Gastrocnemius medialis (tissue), 4 donors: Measurements from ENCODE around the gene NTN1. TPM values are rescaled to one million over a fixed set of nuclear protein-coding genes. Genes with fewer than 3 reads are reported as not detected.
"Not testable (repeated sequence)": the region's sequence is repeated elsewhere in the genome, so short reads cannot be mapped to it uniquely, and the experiment has no call there.

Experiments
- ATAC-seq, 2 donors: fragments of 150-250 bp; one replicate each; pipeline ENCODE4 v1.9.1; 2016
- DNase-seq, 2 donors: peaks; one replicate each; pipeline ENCODE4 v3.0.0-alpha.2; 2019
- H3K27ac ChIP-seq, 4 donors: fragments of 200-600 bp; sonication (generic); 1 replicate in 1 of 4; 2 replicates in 3 of 4; pipeline ENCODE4 v1.5.1; 2016 to 2018; ENCODE audit warnings: mild to moderate bottlenecking in 2 of 4, moderate library complexity in 1 of 4
- H3K27me3 ChIP-seq, 3 donors: fragments of 200-600 bp; sonication (generic) in 2 of 3; 1 replicate in 1 of 3; 2 replicates in 2 of 3; pipeline versions ENCODE4 v1.5.1 to v1.6.0; 2016 to 2019; ENCODE audit warnings: mild to moderate bottlenecking in 1 of 3, moderate library complexity in 1 of 3
- H3K36me3 ChIP-seq, 2 donors: fragments of 200-600 bp; sonication (generic) in 1 of 2; one replicate each; pipeline ENCODE4 v1.5.1; 2017 to 2018
- H3K4me1 ChIP-seq, 2 donors: fragments of 200-600 bp; sonication (generic) in 1 of 2; one replicate each; pipeline ENCODE4 v1.5.1; 2016 to 2017; ENCODE audit warnings: mild to moderate bottlenecking in 2 of 2
- H3K4me3 ChIP-seq, 4 donors: fragments of 200-600 bp; sonication (generic) in 3 of 4; 1 replicate in 1 of 4; 2 replicates in 3 of 4; pipeline ENCODE4 v1.5.1; 2016 to 2019; ENCODE audit warnings: mild to moderate bottlenecking in 2 of 4
- H3K9me3 ChIP-seq, 3 donors: fragments of 200-600 bp; sonication (generic) in 2 of 3; 1 replicate in 1 of 3; 2 replicates in 2 of 3; pipeline ENCODE4 v1.5.1; 2016 to 2019
- POLR2A ChIP-seq, 2 donors: fragments of 450-650 bp; IDR thresholded peaks; one replicate each; pipeline ENCODE4 v1.6.1; 2017; ENCODE audit warnings: antibody characterized with exemption in 2 of 2, mild to moderate bottlenecking in 2 of 2, moderate library complexity in 2 of 2
- in situ Hi-C, 4 donors: fragments of 200-750 bp; cut with MboI; loops; one replicate each; pipeline versions ENCODE4 v1.15.0 to v1.8.0; 2017; ENCODE audit warnings: low sequenced_read_pairs in 4 of 4
- intact Hi-C: fragments of 100-400 bp; cut with DNase I; formaldehyde crosslinking; loops from one replicate; pipeline ENCODE4 v1.15.1; 2023; ENCODE audit warnings: low total_unique reads
- total RNA-seq, 4 donors: library from RNA; depleted of rRNA; stranded (reverse); fragments of >200 nt; gene quantifications; one replicate each; pipeline versions ENCODE4 v1.1.0 to v1.2.3, GENCODE V29; 2016
- TF ChIP-seq, protein P1 (sequence below), 5 experiments: fragments of 450-650 bp in 3 of 5; fragments of 200-600 bp in 2 of 5; sonication (generic) in 2 of 5; IDR thresholded peaks in 4 of 5; conservative IDR thresholded peaks in 1 of 5; 1 replicate in 4 of 5; 2 replicates in 1 of 5; pipeline ENCODE4 v1.5.1; 2016 to 2019; ENCODE audit warnings: antibody characterized with exemption in 5 of 5, mild to moderate bottlenecking in 3 of 5, moderate library complexity in 3 of 5

NTN1 gene
- total RNA-seq, 4 donors from 2014 or later, result 0.76 to 4.1 (median 1.2) TPM

DNA sequence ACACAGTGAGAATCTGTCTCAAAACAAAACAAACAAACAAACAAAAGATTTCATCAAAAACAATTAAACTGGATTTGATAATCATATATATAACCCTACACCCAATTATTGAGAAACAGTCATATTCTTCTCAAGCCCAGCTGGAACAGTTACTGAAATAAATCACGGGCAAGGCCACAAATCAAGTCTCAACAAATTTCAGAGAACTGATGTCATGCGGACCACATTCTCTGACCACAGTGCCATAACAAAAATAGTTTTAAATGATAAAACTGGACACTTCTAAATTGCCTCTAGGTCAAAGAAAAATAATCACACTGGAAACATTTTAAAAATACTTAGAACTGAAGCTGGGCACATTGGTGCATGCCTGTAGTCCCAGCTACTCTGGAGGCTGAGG, 39.9 kb upstream of the NTN1 start:
- in situ Hi-C loops (loop anchor here (10.0 to 25.0 kb wide), 3 partner anchors 306 to 556 kb away; no protein-coding TSS in a partner anchor), intact Hi-C loops (no loop called here)
- H3K4me1 ChIP-seq, result no peaks in the 10 kb centered on the region
- no peak for ATAC-seq
- H3K27ac ChIP-seq, result no peak overlapping the region
- no peaks in the 10 kb centered on the region for H3K36me3 ChIP-seq
- H3K4me3 ChIP-seq, result no peak overlapping the region
- TF ChIP-seq POLR2A (IDR thresholded peaks at IDR 0.05), result no peak
- TF ChIP-seq, protein P1, sequence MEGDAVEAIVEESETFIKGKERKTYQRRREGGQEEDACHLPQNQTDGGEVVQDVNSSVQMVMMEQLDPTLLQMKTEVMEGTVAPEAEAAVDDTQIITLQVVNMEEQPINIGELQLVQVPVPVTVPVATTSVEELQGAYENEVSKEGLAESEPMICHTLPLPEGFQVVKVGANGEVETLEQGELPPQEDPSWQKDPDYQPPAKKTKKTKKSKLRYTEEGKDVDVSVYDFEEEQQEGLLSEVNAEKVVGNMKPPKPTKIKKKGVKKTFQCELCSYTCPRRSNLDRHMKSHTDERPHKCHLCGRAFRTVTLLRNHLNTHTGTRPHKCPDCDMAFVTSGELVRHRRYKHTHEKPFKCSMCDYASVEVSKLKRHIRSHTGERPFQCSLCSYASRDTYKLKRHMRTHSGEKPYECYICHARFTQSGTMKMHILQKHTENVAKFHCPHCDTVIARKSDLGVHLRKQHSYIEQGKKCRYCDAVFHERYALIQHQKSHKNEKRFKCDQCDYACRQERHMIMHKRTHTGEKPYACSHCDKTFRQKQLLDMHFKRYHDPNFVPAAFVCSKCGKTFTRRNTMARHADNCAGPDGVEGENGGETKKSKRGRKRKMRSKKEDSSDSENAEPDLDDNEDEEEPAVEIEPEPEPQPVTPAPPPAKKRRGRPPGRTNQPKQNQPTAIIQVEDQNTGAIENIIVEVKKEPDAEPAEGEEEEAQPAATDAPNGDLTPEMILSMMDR (IDR thresholded peaks at IDR 0.05 in 4 of 5, conservative IDR thresholded peaks at IDR 0.05 in 1 of 5), result no peak
- H3K9me3 ChIP-seq, result no peaks in the 10 kb centered on the region
- no peak for DNase-seq
- no peaks in the 10 kb centered on the region for H3K27me3 ChIP-seq

DNA sequence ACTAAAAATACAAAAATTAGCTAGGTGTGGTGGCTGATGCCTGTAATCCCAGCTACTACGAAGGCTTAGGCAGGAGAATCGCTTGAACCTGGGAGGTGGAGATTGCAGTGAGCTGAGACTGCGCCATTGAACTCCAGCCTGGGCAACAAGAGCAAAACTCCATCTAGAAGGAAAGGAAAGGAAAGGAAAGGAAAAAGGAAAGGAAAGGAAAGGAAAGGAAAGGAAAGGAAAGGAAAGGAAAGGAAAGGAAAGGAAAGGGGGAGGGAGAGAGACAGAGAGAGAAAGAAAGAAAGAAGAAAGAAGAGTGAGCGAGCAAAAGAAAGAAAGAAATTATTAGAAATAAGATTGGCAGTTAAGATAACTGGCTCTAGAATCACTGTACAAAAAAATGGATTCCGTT, 37.1 kb upstream of the NTN1 start:
- ATAC-seq, H3K9me3 ChIP-seq, DNase-seq, H3K27me3 ChIP-seq, H3K36me3 ChIP-seq, intact Hi-C loops, H3K4me3 ChIP-seq, H3K27ac ChIP-seq, H3K4me1 ChIP-seq: not testable (repeated sequence)
- in situ Hi-C loops, result loop anchor here (10.0 to 25.0 kb wide), 3 partner anchors 303 to 553 kb away; no protein-coding TSS in a partner anchor

DNA sequence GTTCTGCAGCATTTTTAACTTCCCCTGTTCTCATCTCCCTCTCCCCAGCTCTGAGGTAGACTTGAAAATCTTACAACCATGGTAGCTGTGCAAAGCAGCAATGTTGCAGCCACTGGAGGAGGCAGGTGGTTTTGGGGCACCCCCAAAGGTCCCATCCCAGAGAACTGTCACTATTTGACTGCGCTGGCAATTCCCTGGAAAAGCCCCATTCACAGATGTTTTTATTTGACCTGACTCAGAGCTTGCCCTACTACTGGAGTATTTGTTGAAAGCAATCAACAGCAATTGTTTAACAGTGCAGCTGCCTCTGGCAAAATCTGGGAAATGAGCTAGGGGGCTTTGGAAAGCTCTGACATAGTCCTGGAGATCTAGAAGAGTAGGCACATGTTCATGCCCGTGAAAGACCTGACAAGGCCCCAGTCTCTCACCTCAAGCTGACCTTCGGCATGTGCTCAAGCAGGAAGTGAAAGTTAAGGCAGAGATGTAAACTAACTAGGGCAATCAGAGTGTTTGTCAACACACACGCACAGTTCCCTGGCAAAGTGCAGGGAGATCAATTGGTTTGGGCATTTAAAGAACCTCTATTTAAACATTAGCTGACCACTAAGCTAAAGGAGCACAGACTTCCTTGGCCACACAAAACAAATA, 36.1 kb upstream of the NTN1 start:
- Histone ChIP-seq H3K4me3 (no peak overlapping the region), H3K36me3 (no peaks in the 10 kb centered on the region), H3K9me3 (no peaks in the 10 kb centered on the region), H3K27ac (no peak overlapping the region), H3K4me1 (no peaks in the 10 kb centered on the region), H3K27me3 (no peaks in the 10 kb centered on the region)
- intact Hi-C loops (no loop called here), in situ Hi-C loops (loop anchor here (10.0 to 25.0 kb wide), 3 partner anchors 302 to 552 kb away; no protein-coding TSS in a partner anchor)
- ATAC-seq, result no peak
- no peak for DNase-seq
- no peak for TF ChIP-seq POLR2A (IDR thresholded peaks at IDR 0.05)
- TF ChIP-seq, protein P1 (IDR thresholded peaks at IDR 0.05 in 4 of 5, conservative IDR thresholded peaks at IDR 0.05 in 1 of 5), result no peak

DNA sequence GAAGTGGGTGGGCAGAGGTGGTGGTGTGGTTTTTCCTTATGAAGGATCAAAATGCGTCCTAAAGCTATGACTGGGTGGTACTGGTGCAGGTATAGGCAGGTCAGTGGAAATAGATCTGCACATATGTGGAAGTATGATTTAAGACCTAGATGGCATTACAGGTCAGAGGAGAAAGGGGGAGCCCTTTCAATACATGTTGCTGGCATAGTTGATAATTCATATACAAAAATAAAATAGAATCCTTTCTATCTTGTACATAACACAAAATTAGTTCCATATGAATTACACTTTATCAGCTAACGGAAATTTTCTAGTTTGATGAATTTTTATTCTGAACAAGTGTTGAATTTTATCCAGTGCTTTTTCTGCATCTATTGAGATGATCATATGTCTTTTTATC, 35.0 kb upstream of the NTN1 start:
- intact Hi-C loops, result no loop called here
- DNase-seq, result no peak

DNA sequence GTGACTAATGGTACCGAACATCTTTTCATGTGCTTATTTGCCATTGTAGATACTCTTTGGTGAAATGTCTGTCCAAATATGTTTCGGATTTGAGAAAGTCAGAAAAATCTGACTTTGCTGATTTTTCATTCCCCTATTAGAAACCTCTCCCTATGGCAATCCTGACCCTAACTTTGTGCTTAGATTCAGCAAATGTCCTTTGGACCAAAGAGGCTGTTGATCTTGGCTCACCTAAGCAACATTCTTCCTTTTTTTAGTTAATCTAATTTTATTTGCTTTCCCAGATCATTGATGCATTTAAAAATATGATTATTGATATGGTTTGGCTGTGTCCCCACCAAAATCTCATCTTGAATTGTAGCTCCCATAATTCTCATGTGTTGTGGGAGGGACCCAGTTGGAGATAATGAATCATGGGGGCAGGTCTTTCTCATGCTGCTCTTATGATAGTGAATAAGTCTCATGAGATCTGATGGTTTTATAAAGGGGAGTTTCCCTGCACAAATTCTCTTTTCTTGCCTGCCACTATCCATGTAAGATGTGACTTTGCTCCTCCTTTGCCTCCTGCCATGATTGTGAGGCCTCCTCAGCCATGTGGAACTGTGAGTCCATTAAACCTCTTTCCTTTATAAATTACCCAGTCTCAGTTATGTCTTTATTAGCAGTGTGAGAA, 32.9 kb upstream of the NTN1 start:
- H3K9me3 ChIP-seq, intact Hi-C loops, H3K36me3 ChIP-seq, H3K4me1 ChIP-seq, ATAC-seq, H3K27me3 ChIP-seq, DNase-seq, H3K27ac ChIP-seq, H3K4me3 ChIP-seq: not testable (repeated sequence)
- in situ Hi-C loops, result loop anchor here (10.0 to 25.0 kb wide), 3 partner anchors 299 to 549 kb away; no protein-coding TSS in a partner anchor

More for the DNA sequence above, 35.0 kb upstream of the NTN1 start:
- H3K27ac ChIP-seq, result no peak overlapping the region
- no peaks in the 10 kb centered on the region for H3K9me3 ChIP-seq
- no peak for ATAC-seq
- H3K4me1 ChIP-seq, result no peaks in the 10 kb centered on the region
- H3K27me3 ChIP-seq, result no peaks in the 10 kb centered on the region
- no peak overlapping the region for H3K4me3 ChIP-seq
- TF ChIP-seq, protein P1 (IDR thresholded peaks at IDR 0.05 in 4 of 5, conservative IDR thresholded peaks at IDR 0.05 in 1 of 5), result no peak
- no peak for TF ChIP-seq POLR2A (IDR thresholded peaks at IDR 0.05)
- in situ Hi-C loops, result loop anchor here (10.0 to 25.0 kb wide), 3 partner anchors 301 to 551 kb away; no protein-coding TSS in a partner anchor
- no peaks in the 10 kb centered on the region for H3K36me3 ChIP-seq
